ENCODE results near the gene ZNF579.

GRCh38 chr19:55598719-55599467 lies 18.2 kb upstream of the ZNF579 start:
- no peak for TF ChIP-seq CTCF (IDR thresholded peaks at IDR 0.05)
- TF ChIP-seq POLR2A (IDR thresholded peaks at IDR 0.05) = peak; percentile 61
- TF ChIP-seq POLR2AphosphoS5 (IDR thresholded peaks at IDR 0.05) = peak in 1 of 3 donors; percentile 59

Data from transverse colon (tissue), 4 donors.